HG03460 (cell line): ENCODE data around the gene ROCK2.
"Not testable (repeated sequence)": the region's sequence is repeated elsewhere in the genome, so short reads cannot be mapped to it uniquely, and the experiment has no call there.

Experiments used
- ATAC-seq: cut with Tn5 transposase; IDR thresholded peaks from one replicate; pipeline ENCODE4 v1.9.1; 2021; ENCODE audit not compliant: unreplicated experiment

Gene ROCK2

DNA sequence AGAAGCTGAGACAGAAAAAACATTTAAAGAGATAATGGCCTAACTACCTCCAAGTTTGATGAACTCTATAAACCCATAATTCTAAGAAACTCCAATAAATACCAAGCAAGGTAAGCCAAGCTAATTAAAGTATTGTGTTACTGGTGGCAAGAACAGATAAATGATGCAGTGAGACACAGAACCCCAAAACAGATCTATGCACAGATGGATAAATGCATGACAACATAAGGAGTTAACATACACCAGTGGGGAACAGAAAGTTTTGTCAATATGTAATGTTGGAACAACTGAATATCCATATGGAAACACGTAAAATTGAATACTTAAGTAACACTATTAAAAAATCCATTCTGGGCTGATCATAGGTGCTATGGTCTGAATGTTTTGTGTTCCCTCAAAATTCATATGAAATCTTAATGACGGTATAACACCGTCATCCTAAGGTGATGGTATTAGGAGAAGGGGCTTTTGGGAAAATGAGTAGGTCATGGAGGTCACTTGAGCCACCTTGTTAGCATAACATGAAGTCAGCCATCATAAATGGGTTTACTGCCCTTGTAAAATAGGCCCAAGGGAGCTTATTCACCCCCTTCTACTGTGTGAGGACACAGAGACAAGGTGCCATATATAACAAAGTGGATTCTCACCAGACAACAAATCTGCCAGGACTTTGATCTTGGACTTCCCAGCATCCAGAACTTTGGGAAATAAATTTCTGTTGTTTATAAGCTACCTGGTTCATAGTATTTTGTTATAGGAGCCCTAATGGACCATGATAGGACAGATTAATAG lies 102.8 kb downstream of the ROCK2 start:
- ATAC-seq = no peak

DNA sequence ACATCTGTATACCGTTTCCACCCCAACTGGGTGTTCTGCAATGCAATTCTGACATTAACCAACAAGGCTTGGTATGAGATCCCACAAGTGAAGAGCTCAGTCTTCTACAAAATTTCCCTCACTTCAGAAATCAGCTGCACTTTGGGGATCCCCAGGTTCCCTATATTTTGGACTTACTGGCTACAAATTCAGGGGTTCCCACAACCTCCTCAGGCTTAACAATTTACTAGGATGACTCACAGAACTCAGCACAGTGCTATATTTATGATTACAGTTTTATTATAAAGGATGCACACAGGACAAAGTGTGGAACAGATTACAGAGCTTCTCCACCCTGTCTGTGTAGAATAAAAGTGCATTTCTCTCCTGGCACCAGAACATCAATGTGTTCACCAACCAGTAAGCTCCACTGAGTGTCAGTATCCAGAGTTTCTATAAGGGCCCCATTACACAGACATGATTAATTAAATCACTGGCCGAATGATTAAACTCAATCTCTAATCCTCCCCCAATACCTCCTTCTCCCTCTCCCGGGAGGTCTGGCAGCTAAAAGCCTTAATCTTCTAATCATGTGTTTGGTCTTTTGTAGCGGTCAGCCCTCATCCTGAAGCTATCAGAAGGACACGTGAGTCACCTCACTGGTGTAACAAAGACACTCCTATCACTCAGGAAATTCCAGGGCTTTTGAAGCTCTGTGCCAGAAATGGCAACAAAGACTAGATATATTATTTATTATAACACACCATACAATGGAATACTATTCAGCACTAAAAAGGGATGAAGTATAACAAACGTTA lies 104.6 kb downstream of the ROCK2 start:
- ATAC-seq = no peak

GRCh38 chr2:11239147-11239546 lies 105.3 kb downstream of the ROCK2 start:
- no peak for ATAC-seq

GRCh38 chr2:11237122-11237521 lies 107.3 kb downstream of the ROCK2 start:
- ATAC-seq = no peak

DNA sequence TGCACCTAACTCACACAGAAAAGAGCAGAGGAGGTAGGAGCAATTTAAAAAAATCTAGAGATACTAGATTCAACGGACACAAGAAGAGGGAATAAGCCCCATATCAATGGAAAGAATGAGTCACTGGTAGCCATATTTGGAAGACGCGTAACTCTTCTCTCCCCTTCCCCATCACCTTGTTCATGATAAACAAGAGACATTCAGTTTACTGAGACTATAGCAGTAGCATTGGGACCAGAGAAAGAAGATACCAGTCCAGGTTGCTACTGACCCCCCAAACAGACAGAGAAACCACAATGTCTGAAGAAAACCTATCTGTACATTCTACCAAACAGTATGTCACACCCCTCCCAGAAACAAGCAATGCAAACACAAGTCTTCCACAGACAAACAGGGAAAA lies 108.1 kb downstream of the ROCK2 start:
- no peak for ATAC-seq

GRCh38 chr2:11235583-11235982 lies 108.9 kb downstream of the ROCK2 start:
- no peak for ATAC-seq

DNA sequence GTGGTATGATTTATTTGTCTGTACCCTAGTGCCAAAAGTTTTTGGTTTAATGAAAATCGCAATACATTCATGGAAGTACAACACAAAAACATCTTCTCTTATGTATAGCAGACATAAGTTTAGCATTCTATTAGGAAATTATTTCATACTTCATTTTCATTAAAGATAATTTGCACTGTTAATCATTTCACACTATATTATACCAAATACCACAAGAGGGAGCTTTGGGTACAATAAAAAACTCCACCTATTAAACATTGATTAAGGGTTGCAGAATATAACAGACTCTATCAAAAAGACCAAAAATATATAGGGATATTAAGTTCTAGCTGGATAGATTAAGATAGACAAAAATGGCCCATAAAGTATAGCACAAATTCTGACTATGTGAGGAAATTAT lies 110.1 kb downstream of the ROCK2 start:
- no peak for ATAC-seq

- not testable (repeated sequence) for ATAC-seq
Observed at GRCh38 chr2:11231193-11231592, 113.2 kb downstream of the ROCK2 start.

- ATAC-seq = no peak
Observed at GRCh38 chr2:11228692-11229091, 115.7 kb downstream of the ROCK2 start.

- ATAC-seq = no peak
Observed at GRCh38 chr2:11227595-11227994, 116.8 kb downstream of the ROCK2 start.

DNA sequence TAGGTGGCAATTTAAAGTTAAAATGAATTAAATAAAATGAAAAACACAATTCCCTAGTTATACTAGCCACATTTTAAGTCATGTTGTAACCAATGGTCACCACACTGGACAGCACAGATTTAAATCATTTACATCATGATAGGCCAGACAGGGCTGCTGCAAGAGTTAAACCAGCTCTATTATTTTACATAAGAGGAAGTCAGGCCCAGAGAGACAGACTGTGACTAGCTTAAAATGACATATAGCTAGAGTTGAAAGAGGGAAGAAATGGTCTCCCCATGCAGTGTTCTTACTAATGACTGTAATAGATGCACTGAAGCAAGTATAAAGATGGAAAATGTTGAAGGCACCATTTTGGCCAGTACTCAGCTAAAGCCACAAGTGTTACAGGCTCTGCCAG lies 119.5 kb downstream of the ROCK2 start:
- ATAC-seq = no peak

DNA sequence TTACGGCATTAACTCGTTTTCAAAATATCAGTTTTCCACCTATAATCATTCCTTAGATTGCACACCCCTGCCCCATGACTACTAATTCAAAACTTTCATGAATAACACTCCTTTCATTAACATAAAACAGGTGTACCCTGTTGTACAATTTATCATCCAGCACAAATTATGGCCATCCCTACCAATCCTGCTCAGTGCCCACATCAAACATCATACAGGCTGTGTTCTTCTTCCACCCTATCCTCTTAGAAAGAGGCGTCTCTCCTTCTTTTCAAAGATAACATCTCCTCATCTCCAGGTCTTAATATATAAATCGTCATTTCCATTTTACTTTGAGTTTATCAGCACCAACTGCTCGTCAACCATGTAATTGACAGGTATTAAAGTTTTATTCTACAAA lies 121.6 kb downstream of the ROCK2 start:
- ATAC-seq = no peak

DNA sequence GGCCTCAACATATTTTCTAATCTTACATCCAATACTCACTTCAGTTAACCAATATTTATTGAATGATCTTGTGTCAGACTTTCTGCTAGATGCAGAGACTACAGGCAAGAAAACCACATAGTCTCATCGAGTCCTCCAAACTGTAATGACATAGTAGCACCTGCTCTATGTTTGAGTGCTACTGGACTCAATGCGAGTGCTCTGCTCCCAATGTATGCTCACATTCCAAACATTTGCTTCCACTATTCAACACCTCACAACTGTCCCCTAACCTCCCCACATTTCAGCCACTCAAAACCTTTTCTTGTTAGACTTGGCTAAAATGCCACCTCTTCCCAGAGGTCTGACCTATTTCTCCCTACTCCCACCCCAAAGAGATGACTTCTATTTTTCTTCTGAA lies 124.0 kb downstream of the ROCK2 start:
- ATAC-seq = no peak

DNA sequence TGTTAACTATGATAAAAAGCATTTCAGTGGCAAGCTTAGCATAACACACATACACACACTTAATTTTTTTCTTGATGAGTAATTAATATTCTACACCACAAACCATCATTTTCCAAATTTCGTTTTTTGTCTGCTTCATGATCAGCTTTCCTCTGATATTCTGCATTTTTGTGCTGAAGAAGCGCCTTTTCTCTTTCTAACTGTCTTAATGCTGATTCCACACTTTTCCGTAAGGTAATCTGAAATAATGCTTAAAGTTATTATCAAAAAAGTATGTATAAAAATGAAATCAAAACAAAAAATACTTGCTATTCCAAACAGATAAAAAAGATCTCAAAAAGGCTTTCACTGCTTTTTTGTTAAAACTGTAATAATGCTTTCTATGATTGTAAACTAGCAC lies 129.0 kb downstream of the ROCK2 start:
- ATAC-seq = no peak

DNA sequence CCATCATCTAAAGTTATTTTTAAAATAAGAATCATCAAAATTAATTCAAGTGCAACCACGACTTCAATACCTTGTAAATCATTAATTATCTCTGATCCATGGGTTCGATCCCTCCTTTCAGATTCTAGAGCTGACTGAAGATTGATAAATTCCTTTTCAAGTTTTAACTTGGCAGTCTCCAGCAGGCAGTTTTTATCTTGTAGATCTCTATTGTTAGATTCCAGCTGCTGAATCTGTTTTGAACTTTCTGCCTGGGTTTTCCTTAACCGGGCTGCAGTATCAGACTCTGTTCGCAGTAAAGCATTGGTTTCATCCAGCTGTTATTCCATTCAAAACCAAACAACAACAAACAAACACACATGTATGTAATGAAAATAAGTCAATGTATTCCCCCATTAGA lies 129.7 kb downstream of the ROCK2 start:
- no peak for ATAC-seq

DNA sequence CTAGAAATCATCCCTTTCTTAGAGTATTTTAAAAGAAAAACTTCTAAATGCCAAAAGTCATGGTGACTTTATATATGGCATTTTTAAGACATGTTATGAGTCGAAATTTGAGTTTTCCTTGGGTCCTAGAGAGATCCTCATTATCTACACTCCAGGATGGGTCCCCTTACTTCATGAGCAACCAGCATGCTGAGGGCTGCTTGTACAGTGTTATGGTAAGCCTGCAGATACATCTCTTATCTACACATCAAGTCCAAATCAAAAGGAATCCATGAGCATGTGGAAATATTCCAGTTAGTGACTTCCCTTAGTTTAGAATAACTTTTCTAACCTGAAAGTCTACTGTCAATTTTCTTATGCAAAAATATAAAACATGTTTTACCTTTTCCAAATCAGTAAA lies 130.5 kb downstream of the ROCK2 start:
- no peak for ATAC-seq

DNA sequence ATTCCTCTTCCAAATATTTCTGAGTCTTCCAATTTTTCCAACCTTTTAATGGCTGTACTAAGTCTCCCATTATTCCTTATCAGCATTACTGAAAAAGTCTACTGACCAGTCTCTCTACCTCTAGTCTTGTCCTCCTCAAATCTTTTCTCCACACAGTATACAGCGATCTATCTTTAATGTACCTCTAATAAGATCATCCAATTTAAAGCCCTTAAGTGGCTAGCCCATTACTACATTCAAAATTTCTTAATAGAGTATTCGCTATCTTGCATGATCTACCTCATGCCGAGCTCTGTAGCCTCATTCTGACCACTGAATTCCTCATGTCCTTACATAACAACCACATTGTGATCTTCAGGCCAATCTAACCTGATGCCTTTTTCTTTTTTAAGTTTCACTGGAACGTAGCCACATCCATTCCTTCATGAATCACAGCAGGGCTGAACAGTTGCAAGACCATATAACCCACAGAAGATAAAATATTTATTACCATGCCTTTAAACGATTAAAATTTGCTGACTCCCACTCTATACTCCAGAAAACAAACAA lies 131.3 kb downstream of the ROCK2 start:
- no peak for ATAC-seq

DNA sequence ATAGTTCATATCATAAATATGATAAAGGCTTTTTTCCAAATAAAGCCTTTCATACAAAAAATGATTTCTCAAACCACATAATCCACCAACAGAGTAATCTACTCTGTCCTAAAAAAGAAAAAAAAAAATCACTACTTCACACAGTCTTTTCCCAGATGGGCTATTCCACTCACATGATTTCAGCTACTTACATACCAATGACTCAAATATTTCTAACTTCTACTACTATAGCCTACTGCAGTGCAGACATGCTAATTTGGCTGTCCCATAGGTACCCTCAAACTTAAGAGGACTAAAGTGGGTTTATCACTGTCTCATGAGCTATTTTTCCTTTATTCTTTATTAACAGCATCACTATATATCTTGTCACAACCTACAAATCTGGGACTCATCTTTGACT lies 131.8 kb downstream of the ROCK2 start:
- ATAC-seq = no peak

GRCh38 chr2:11208083-11208482 lies 136.4 kb downstream of the ROCK2 start:
- ATAC-seq = no peak

- no peak for ATAC-seq
Observed at GRCh38 chr2:11203480-11203879, 141.0 kb downstream of the ROCK2 start.

- ATAC-seq = no peak
Observed at GRCh38 chr2:11201969-11202368, 142.5 kb downstream of the ROCK2 start.

GRCh38 chr2:11200651-11201050 lies 143.8 kb downstream of the ROCK2 start:
- ATAC-seq = no peak
